SU-DHL-6 (cell line): ENCODE data around the gene KLF13.

Experiments
- EZH2phosphoT487 ChIP-seq: fragments of 200-600 bp; sonication (generic), shearing (Covaris generic); conservative IDR thresholded peaks from 2 replicates; pipeline ENCODE4 v1.6.1; 2018; ENCODE audit warnings: mild to moderate bottlenecking, antibody characterized with exemption, low read length, moderate library complexity, mixed read lengths
- TF ChIP-seq, protein P1 (sequence below): fragments of 200-600 bp; sonication (generic); IDR thresholded peaks from one replicate; pipeline ENCODE4 v1.5.1; 2017; ENCODE audit warnings: antibody characterized with exemption, mild to moderate bottlenecking, low read length, moderate library complexity; ENCODE audit not compliant: insufficient read depth, poor library complexity, severe bottlenecking

DNA sequence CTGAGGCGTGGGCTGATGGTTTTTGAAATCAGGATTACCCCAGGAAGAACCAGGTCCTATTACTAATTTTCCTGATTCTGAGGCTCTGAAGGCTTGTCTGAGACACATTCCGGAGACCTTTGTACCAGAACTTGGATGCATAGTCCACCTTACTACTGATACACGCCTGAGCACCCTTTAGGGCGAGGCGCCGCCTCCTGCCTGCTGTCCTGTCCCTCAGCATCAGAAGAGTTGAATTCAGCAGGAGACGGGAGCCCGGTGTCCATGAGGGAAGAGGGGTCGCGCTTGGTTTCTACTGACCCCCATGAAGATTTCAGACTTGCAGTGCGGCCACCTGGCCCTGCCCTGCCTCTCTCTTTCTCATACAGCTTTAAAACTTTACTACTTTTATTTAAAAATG lies 49.9 kb downstream of the KLF13 start:
- TF ChIP-seq, protein P1, sequence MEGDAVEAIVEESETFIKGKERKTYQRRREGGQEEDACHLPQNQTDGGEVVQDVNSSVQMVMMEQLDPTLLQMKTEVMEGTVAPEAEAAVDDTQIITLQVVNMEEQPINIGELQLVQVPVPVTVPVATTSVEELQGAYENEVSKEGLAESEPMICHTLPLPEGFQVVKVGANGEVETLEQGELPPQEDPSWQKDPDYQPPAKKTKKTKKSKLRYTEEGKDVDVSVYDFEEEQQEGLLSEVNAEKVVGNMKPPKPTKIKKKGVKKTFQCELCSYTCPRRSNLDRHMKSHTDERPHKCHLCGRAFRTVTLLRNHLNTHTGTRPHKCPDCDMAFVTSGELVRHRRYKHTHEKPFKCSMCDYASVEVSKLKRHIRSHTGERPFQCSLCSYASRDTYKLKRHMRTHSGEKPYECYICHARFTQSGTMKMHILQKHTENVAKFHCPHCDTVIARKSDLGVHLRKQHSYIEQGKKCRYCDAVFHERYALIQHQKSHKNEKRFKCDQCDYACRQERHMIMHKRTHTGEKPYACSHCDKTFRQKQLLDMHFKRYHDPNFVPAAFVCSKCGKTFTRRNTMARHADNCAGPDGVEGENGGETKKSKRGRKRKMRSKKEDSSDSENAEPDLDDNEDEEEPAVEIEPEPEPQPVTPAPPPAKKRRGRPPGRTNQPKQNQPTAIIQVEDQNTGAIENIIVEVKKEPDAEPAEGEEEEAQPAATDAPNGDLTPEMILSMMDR, result no peak
- TF ChIP-seq EZH2phosphoT487, result no peak
